ENCODE measurements around the gene MAP4K2. TPM values are rescaled to one million over a fixed set of nuclear protein-coding genes. Genes with fewer than 3 reads are reported as not detected.

The MAP4K2 gene
- total and polyA plus RNA-seq, 9 of the 15 experiments (the other 6 are each of a cell fraction or from before 2014, with no cell fraction given): 0.13 to 14.5 (median 7.3) TPM

DNA sequence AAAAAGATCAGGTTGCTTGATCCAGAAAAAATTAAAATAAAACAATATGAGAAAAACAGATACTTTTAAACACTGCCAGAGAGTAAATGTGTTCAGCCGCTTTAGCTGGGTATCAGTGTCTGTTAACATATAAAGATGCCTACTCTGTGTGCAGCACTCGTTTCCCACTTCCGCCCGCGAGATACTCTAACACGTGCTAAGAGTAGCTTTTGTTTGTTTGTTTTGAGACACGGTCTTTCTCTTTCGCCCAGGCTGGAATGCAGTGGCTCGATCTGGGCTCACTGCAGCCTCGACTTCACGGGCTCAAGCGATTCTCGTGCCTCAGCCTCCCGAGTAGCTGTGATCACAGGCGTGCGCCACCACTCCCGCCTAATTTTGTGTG lies 7.9 kb upstream of the MAP4K2 start (continued):
- TF ChIP-seq KDM1A (IDR thresholded peaks at IDR 0.05) (0 out of 4 replicates have a peak, but pooled peaks of 1 of the 2 experiments have one; percentile 28), TRIM28 (IDR thresholded peaks at IDR 0.05) (0 out of 2 replicates have a peak, but pooled peaks have one; percentile 17), TRIM24 (IDR thresholded peaks at IDR 0.05) (0 out of 4 replicates have a peak, but pooled peaks of 1 of the 2 experiments have one; percentile 24), ZNF639 (CRISPR knock-in tag; conservative IDR thresholded peaks at IDR 0.05 in 1 of 2, IDR thresholded peaks at IDR 0.05 in 1 of 2) (peak in 1 of 2 experiments; percentile 47; a peak in 1 of 4 replicates), SPI1 (IDR thresholded peaks at IDR 0.05; ENCODE audit: borderline replicate concordance, low read depth, low read length) (peak; percentile 25; the same call in 1 of the 2 replicates), HMGN3 (IDR thresholded peaks at IDR 0.05; ENCODE audit: borderline replicate concordance, extremely low read depth, insufficient read length, low read depth, low read length) (no peak)
- TF ChIP-seq, protein P1, sequence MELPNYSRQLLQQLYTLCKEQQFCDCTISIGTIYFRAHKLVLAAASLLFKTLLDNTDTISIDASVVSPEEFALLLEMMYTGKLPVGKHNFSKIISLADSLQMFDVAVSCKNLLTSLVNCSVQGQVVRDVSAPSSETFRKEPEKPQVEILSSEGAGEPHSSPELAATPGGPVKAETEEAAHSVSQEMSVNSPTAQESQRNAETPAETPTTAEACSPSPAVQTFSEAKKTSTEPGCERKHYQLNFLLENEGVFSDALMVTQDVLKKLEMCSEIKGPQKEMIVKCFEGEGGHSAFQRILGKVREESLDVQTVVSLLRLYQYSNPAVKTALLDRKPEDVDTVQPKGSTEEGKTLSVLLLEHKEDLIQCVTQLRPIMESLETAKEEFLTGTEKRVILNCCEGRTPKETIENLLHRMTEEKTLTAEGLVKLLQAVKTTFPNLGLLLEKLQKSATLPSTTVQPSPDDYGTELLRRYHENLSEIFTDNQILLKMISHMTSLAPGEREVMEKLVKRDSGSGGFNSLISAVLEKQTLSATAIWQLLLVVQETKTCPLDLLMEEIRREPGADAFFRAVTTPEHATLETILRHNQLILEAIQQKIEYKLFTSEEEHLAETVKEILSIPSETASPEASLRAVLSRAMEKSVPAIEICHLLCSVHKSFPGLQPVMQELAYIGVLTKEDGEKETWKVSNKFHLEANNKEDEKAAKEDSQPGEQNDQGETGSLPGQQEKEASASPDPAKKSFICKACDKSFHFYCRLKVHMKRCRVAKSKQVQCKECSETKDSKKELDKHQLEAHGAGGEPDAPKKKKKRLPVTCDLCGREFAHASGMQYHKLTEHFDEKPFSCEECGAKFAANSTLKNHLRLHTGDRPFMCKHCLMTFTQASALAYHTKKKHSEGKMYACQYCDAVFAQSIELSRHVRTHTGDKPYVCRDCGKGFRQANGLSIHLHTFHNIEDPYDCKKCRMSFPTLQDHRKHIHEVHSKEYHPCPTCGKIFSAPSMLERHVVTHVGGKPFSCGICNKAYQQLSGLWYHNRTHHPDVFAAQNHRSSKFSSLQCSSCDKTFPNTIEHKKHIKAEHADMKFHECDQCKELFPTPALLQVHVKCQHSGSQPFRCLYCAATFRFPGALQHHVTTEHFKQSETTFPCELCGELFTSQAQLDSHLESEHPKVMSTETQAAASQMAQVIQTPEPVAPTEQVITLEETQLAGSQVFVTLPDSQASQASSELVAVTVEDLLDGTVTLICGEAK (IDR thresholded peaks at IDR 0.05): 0 out of 2 replicates have a peak, but pooled peaks have one; percentile 24
- TF ChIP-seq, protein P1 (CRISPR knock-in tag; IDR thresholded peaks at IDR 0.05): no peak

Measured in K562 (cell line).